Activated T-helper 17 cell treated with anti-CD3 and anti-CD28 coated beads, Interleukin-2, amount 50 U/mL, for 72 hours (primary cell): ENCODE results near the gene IFI16. TPM values are rescaled to one million over a fixed set of nuclear protein-coding genes. Genes with fewer than 3 reads are reported as not detected.
A peak's percentile ranks its signal among the peaks of the same experiment; 100 is the strongest.
"Not testable (repeated sequence)": the region's sequence is repeated elsewhere in the genome, so short reads cannot be mapped to it uniquely, and the experiment has no call there.

ENCODE experiments used
- ATAC-seq: fragments of 150-1000 bp; cut with Tn5 transposase; replicated peaks from 2 replicates; pipeline ENCODE4 v1.10.0; 2021; ENCODE audit warnings: mild to moderate bottlenecking, moderate library complexity
- H3K27ac Mint-ChIP-seq: one replicate; pipeline ENCODE4 v1.8.0; 2022; ENCODE audit warnings: mixed read lengths
- H3K27me3 Mint-ChIP-seq: one replicate; pipeline ENCODE4 v1.8.0; 2022; ENCODE audit warnings: mixed read lengths
- H3K36me3 Mint-ChIP-seq: one replicate; pipeline ENCODE4 v1.8.0; 2022; ENCODE audit warnings: low read depth, mild to moderate bottlenecking, mixed read lengths
- H3K4me1 Mint-ChIP-seq: one replicate; pipeline ENCODE4 v1.8.0; 2022; ENCODE audit warnings: mixed read lengths
- H3K4me3 Mint-ChIP-seq: one replicate; pipeline ENCODE4 v1.8.0; 2022; ENCODE audit warnings: mild to moderate bottlenecking, mixed read lengths
- H3K9me3 Mint-ChIP-seq: one replicate; pipeline ENCODE4 v1.8.0; 2022; ENCODE audit warnings: mixed read lengths
- total RNA-seq, 2 donors: library from RNA; stranded (reverse); gene quantifications; one replicate each; pipeline ENCODE4 v1.2.3, GENCODE V29; 2022

IFI16 gene
- total RNA-seq, 2 donors from 2014 or later = 187 to 217 TPM

DNA sequence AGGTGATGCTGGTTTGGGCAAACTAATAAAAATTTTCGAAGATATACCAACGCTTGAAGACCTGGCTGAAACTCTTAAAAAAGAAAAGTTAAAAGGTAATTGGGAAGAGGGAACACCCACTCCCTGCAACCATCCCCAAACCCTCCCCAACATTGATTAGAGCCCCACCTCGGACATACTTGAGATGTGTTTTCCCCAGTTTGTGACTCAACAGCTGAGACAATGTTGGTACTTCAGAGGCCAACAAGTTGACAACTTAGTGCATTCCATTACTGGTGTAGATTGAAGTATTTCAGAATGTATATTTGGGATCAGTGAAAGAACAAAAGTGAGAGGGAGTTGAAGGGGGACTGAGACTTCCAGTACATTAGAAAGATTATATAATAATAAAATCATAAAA is 5.1 kb downstream of the IFI16 start:
- ATAC-seq = peak; percentile 28
- Mint-ChIP-seq H3K4me1 (peaks cover 23% of the 10 kb centered on the region), H3K36me3 (peaks cover 98% of the 10 kb centered on the region), H3K27me3 (no peaks in the 10 kb centered on the region), H3K9me3 (no peaks in the 10 kb centered on the region), H3K27ac (peak overlapping the region; percentile 89), H3K4me3 (peak overlapping the region; percentile 89)

DNA sequence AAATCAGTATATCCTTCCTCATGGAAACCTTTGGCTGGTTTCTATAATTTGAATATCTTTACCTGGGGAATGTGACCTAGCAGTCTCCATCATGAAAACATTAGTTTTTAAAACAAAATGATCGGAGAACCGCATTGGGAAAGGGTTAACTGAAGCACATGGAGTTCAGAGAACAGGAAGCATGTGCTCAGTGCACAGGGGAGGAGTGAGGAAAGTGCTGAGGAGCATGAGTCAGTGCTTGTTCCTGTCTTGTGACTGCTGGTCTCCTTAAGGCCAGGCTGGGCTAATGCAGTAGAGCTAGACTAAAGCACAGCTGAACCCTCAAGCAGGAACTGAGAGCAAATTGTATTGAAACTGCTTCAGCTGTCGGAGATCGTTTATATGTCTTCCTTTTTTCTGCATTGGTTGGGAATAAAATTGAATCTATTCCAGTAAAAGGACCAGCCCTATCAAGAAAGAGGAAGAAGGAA is 5.8 kb downstream of the IFI16 start:
- Mint-ChIP-seq H3K27ac (peak overlapping the region; percentile 89), H3K27me3 (no peaks in the 10 kb centered on the region), H3K36me3 (peaks cover 98% of the 10 kb centered on the region), H3K9me3 (no peaks in the 10 kb centered on the region), H3K4me3 (peak overlapping the region; percentile 89), H3K4me1 (peaks cover 28% of the 10 kb centered on the region)
- ATAC-seq = peak; percentile 87

DNA sequence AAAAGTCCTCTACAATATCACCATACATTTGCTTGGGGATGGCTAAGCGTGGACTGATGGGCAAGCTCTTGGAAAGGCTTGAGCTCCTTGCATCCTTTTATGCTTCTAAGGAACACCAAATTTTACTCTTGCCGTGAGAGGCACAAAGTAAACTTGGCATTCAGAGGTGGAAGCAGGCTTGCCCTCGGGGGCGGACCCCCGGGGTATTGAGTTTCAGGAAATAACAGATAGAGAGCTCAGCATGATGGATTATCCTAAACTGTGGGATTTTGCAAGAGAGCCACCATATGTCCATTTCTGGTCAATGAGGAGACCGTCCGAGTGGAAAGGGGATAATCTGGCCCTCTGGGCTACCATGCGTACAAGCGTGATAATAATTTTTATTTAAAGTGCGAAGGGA is 14.0 kb downstream of the IFI16 start:
- Mint-ChIP-seq H3K4me3 (peak overlapping the region; percentile 3), H3K9me3 (no peaks in the 10 kb centered on the region)

DNA sequence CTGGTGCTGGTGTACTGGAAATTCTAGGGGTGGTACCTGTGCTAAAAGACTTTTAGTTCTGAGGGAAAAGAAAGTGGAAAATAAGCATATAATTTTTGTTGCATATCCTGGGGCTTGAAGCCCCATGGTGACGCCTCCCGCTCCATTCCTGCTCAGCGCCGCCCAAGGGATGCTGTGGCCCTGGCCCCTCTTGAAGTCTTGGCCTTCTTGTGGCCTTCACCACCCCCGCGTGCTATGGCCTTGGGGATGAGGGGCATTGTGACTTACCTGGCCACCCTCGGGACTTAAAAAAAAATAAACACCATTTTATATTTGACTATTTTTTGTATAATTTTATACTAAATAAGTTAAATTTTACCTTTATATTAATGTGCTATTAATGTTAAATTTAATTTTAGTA is 15.3 kb downstream of the IFI16 start:
- peaks cover 100% of the 10 kb centered on the region for H3K36me3 Mint-ChIP-seq
- peaks cover 60% of the 10 kb centered on the region for H3K4me1 Mint-ChIP-seq
- H3K9me3 Mint-ChIP-seq = no peaks in the 10 kb centered on the region
- H3K27ac Mint-ChIP-seq = no peak overlapping the region
- H3K4me3 Mint-ChIP-seq = peak overlapping the region; percentile 68
- ATAC-seq = no peak
- no peaks in the 10 kb centered on the region for H3K27me3 Mint-ChIP-seq

More for the DNA sequence above, 14.0 kb downstream of the IFI16 start:
- H3K4me1 Mint-ChIP-seq = peaks cover 61% of the 10 kb centered on the region
- H3K36me3 Mint-ChIP-seq = peaks cover 100% of the 10 kb centered on the region
- ATAC-seq = no peak
- no peak overlapping the region for H3K27ac Mint-ChIP-seq
- H3K27me3 Mint-ChIP-seq = no peaks in the 10 kb centered on the region

DNA sequence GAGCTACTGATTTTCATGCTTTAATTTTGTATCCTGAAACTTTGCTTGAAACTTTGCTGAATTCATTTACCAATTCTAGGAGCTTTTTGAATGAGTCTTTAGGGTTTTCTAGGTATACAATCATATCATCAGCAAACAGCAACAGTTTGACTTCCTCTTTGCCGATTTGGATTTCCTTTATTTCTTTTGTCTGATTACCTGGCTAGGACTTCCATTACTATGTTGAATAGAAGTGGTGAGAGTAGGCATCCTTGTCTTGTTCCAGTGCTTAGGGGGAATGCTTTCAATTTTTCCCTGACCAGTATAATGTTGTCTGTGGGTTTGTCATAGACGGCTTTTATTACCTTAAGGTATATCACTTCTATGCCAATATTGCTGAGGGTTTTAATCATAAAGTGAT is 17.1 kb downstream of the IFI16 start:
- peak overlapping the region; percentile 81 for H3K27ac Mint-ChIP-seq
- ATAC-seq, H3K27me3 Mint-ChIP-seq: not testable (repeated sequence)

DNA sequence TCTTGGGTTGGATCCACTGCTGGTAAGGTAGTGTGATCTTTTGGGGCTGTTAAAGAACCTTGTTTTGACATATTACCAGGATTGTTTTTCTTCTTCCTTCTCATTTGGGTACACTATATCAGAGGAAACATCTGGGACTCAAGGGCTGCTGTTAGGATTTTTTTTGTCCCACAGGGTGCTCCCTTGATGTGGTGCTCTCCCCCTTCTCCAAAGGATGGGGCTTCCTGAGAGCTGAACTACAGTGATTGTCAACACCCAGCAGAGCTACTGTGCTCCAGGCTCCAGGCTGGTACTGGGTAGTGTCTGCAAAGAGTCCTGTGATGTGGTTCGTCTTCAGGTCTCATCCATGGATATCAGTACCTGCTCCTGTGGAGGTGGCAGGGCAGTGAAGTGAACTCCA is 20.6 kb downstream of the IFI16 start:
- H3K4me1 Mint-ChIP-seq = peaks cover 47% of the 10 kb centered on the region
- no peak overlapping the region for H3K4me3 Mint-ChIP-seq
- H3K27me3 Mint-ChIP-seq = no peaks in the 10 kb centered on the region
- peak overlapping the region; percentile 87 for H3K27ac Mint-ChIP-seq
- no peaks in the 10 kb centered on the region for H3K9me3 Mint-ChIP-seq
- no peak for ATAC-seq
- H3K36me3 Mint-ChIP-seq = peaks cover 100% of the 10 kb centered on the region

More for the DNA sequence above, 17.1 kb downstream of the IFI16 start:
- H3K9me3 Mint-ChIP-seq = not testable (repeated sequence)
- peaks cover 100% of the 10 kb centered on the region for H3K36me3 Mint-ChIP-seq
- H3K4me3 Mint-ChIP-seq = peak overlapping the region; percentile 68
- peaks cover 56% of the 10 kb centered on the region for H3K4me1 Mint-ChIP-seq

DNA sequence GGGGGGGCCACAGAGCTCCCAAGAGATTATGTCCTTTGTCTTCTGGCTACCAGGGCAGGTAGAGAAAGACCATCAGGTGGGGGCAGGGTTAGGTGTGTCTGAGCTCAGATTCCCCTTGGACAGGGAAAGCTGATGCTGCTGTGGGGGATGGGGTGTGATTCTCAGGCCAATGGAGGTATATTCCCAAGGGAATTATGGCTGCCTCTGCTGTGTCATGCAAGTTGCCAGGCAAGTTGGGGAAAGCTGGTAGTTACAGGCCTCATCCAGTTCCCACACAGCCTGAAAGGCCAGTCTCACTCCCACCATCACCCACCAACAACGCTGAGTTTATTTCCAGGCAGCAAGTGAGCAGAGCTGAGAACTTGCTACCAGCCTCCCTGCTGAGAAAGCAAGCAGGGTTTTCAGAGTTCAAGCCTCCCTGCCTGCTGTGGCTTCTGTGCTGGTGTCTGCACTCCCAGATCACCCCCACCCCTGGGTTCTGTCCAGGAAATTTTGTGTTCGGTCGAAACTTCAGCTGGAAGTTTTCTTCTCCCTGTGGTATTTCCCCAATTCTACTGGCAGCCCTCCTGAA is 21.3 kb downstream of the IFI16 start:
- Mint-ChIP-seq H3K36me3 (peaks cover 100% of the 10 kb centered on the region), H3K27ac (peak overlapping the region; percentile 87), H3K4me1 (peaks cover 40% of the 10 kb centered on the region), H3K4me3 (no peak overlapping the region), H3K27me3 (no peaks in the 10 kb centered on the region), H3K9me3 (no peaks in the 10 kb centered on the region)
- ATAC-seq = no peak

DNA sequence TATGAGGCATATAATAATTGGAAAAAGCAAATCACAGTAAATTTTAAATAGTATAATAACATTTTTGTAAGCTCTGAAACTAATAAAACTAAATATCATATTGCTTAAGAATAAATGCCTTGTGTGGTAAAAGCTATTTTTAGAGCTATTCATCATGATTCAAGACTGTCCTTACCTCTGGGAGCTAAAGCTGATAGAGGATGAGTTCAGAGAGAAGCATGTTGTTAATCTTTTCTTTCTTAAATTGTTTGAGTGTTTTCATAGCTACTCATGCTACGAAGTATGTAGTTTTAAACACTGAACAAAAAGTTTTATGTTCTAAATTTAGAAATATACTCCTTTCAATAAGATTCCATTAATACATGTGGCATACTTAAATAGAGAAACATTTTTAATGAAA is 30.5 kb downstream of the IFI16 start:
- Mint-ChIP-seq H3K9me3 (no peaks in the 10 kb centered on the region), H3K4me1 (peaks cover 33% of the 10 kb centered on the region), H3K27me3 (no peaks in the 10 kb centered on the region), H3K36me3 (peaks cover 99% of the 10 kb centered on the region), H3K4me3 (peak overlapping the region; percentile 43), H3K27ac (peak overlapping the region; percentile 46)
- ATAC-seq = no peak

DNA sequence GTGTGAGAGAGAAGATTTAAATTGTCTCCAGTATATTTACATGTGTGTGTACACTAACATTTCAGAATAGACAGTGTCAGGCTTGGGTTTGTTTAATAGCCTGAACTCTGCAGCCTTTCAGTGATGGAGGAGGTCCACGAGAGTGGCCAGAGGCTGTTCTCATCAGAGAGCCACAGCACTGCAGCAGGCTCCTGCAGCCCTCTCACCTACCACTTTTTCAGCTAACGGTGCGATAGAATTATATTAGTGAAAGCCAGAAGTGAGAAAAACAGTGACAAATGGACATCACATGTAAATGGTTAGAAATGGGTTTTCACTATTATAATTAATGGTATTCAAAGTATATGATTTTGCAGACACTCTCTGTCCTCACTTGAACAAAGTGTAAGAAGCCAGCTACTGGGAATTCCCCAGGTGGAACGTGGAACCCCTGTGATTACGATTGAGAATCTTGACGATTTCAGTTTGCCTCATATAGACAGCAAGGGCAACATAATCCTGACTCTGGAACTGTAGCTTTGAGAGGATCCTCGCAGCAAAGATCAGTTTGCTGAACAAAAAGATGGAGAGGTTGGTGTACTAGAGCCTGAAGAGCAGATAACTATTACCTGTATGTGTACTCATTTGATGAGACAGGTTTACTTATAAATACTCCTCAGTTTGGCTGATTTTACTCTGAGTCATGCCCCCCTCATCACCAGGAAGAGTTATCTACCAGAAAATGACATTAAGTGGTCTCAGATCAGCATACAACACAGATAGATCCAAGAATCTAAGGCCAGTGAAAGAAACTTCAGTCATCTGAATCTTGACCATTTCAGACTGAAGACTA is 31.4 kb downstream of the IFI16 start:
- Mint-ChIP-seq H3K27me3 (no peaks in the 10 kb centered on the region), H3K36me3 (peaks cover 99% of the 10 kb centered on the region), H3K27ac (peak overlapping the region; percentile 46), H3K9me3 (no peaks in the 10 kb centered on the region), H3K4me1 (peaks cover 35% of the 10 kb centered on the region), H3K4me3 (peak overlapping the region; percentile 43)
- ATAC-seq = peak; percentile 83

DNA sequence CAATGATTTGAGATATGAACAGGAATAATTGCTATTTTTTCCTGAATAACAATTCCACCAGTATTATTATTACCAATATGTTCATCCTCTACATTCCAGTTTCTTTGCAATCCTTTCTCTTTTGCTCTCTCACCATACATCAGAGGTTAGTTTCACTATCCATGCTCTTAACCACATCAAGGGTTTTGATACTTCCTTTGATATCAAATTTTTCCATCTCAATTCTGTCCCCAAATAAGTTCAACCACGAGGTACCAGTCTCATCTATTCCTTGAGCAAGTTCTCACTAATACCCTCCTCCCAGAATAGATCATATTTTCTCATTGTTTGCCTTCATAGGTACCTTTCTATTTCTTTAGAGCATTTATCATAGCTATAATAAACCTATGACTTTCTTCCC is 36.8 kb downstream of the IFI16 start:
- not testable (repeated sequence) for H3K9me3 Mint-ChIP-seq, H3K27me3 Mint-ChIP-seq
- H3K4me1 Mint-ChIP-seq = peaks cover 33% of the 10 kb centered on the region
- ATAC-seq = peak; percentile 82
- peaks cover 99% of the 10 kb centered on the region for H3K36me3 Mint-ChIP-seq
- peak overlapping the region; percentile 58 for H3K27ac Mint-ChIP-seq
- peak overlapping the region; percentile 31 for H3K4me3 Mint-ChIP-seq

DNA sequence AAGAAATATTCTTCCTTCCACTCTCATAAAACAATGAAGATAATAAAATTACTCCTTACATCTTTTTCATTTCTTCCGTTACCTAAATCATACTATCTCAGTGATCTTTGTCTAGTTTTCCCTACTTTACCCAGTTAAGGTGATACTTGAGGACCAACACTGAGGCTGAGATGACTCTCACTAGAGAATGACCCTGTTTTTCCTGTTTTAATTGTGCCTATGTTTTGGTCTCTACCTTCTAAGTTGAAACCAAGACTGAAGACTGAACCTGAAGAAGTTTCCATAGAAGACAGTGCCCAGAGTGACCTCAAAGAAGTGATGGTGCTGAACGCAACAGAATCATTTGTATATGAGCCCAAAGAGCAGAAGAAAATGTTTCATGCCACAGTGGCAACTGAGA is 41.7 kb downstream of the IFI16 start:
- Mint-ChIP-seq H3K36me3 (peaks cover 100% of the 10 kb centered on the region), H3K4me3 (no peak overlapping the region), H3K9me3 (no peaks in the 10 kb centered on the region), H3K4me1 (peaks cover 50% of the 10 kb centered on the region), H3K27me3 (no peaks in the 10 kb centered on the region), H3K27ac (peak overlapping the region; percentile 76)
- ATAC-seq = peak; percentile 24

DNA sequence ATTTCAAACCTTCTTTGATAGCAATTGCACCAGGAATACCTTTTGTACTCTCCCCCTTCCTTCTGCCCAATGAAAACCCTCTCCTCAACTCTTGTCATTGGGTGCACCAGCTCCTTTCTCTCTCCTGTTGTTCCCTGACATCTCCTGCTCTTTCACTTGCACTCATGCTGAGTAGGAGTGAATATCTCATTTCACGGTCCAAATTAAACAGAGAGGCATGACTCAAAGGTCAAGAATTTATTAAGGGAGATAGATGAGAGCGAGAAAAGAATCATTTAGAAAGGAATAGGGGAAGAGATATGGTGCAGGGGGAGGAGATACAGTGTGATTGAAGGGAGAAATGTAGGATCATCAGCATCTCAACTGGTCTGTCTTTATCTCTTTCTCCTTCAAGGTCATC is 44.7 kb downstream of the IFI16 start:
- Mint-ChIP-seq H3K9me3 (no peaks in the 10 kb centered on the region), H3K27me3 (no peaks in the 10 kb centered on the region), H3K36me3 (peaks cover 100% of the 10 kb centered on the region), H3K4me1 (peaks cover 46% of the 10 kb centered on the region), H3K4me3 (peak overlapping the region; percentile 4), H3K27ac (peak overlapping the region; percentile 56)
- ATAC-seq = peak; percentile 58

DNA sequence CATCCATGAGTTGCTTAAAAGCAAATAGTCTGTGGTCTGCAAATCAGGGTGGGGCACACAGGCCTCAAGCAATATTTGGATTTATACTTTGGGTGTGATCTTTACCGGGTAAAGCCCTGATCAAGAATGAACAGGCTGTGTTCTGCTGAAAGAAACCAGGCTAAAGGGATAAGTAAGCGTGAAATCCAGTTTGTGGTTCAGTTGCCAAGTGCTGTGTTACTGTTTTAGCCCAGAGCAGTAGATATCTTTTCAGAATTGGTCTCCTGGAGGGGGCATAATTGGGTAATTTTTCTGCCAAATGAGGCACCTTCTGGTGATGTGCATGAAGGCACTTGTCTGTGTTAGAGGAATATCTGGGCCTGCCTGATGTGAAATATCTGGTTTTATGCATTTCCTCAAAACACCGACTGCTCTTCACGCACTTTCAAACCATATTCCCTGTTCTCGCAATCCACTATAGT is 45.5 kb downstream of the IFI16 start:
- H3K27me3 Mint-ChIP-seq = no peaks in the 10 kb centered on the region
- peak overlapping the region; percentile 72 for H3K27ac Mint-ChIP-seq
- peaks cover 46% of the 10 kb centered on the region for H3K4me1 Mint-ChIP-seq
- H3K4me3 Mint-ChIP-seq = no peak overlapping the region
- H3K36me3 Mint-ChIP-seq = peaks cover 100% of the 10 kb centered on the region
- no peak for ATAC-seq
- no peaks in the 10 kb centered on the region for H3K9me3 Mint-ChIP-seq

DNA sequence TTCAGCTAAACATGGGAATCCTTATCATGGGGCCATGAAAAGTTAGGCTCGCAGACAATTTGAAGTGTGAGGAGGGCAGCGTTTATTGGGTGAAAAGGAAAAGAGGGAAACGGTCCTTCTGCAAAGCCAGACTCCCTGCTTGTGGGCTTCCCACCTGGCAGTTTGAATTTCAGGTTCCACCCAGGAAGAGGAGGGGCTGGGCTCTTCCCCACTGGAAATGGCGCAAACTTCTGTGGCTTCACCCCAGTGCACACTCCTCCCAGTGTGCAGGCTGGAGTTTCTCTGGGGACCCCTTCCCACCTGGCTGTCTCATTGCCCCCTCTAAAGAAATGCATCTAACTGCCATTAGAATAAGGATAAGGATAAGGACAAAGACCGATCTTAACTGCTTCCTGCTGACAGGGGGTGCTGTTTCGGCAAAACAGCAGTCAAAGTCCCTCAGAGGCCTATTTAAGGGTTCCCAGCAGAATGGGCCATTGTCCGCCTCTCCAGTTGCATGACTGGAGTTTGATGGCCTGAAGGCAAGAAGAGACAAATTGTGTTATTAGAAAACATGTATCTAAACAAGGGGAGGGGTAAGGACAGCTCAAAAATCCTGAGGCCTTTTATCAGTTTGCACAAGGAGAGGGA is 46.5 kb downstream of the IFI16 start:
- H3K27ac Mint-ChIP-seq = peak overlapping the region; percentile 72
- peaks cover 36% of the 10 kb centered on the region for H3K4me1 Mint-ChIP-seq
- H3K9me3 Mint-ChIP-seq = no peaks in the 10 kb centered on the region
- H3K4me3 Mint-ChIP-seq = no peak overlapping the region
- H3K36me3 Mint-ChIP-seq = peaks cover 100% of the 10 kb centered on the region
- no peaks in the 10 kb centered on the region for H3K27me3 Mint-ChIP-seq
- no peak for ATAC-seq
